Activated CD4-positive, alpha-beta memory T cell treated with anti-CD3 and anti-CD28 coated beads for 36 hours (primary cell): Measurements from ENCODE around the gene CCDC195. TPM values are rescaled to one million over a fixed set of nuclear protein-coding genes. Genes with fewer than 3 reads are reported as not detected.

Source experiments
- CTCF ChIA-PET: fragments of 350-600 bp; sonication (Branson Sonifier 250); formaldehyde crosslinking; loops from one replicate; lab custom pipeline; 2021; ENCODE audit warnings: antibody characterized with exemption, inconsistent platforms; lab: Charles Lee
- POLR2A ChIA-PET: fragments of 350-600 bp; sonication (Branson Sonifier 250); formaldehyde crosslinking; loops from one replicate; lab custom pipeline; 2021; ENCODE audit warnings: antibody characterized with exemption; lab: Charles Lee
- DNase-seq: peaks from one replicate; pipeline ENCODE4 v3.0.0-alpha.2; 2020
- H3K27ac Mint-ChIP-seq: one replicate; pipeline ENCODE4 v1.8.0; 2021; ENCODE audit warnings: mixed read lengths
- H3K27me3 Mint-ChIP-seq: one replicate; pipeline ENCODE4 v1.8.0; 2021; ENCODE audit warnings: mixed read lengths
- H3K36me3 Mint-ChIP-seq: one replicate; pipeline ENCODE4 v1.8.0; 2021; ENCODE audit warnings: mixed read lengths
- H3K4me1 Mint-ChIP-seq: one replicate; pipeline ENCODE4 v1.8.0; 2021; ENCODE audit warnings: low read depth, mixed read lengths
- H3K4me3 Mint-ChIP-seq: one replicate; pipeline ENCODE4 v1.8.0; 2021; ENCODE audit warnings: mild to moderate bottlenecking, mixed read lengths
- H3K9me3 Mint-ChIP-seq: one replicate; pipeline ENCODE4 v1.8.0; 2021; ENCODE audit warnings: mixed read lengths
- intact Hi-C: fragments of 100-400 bp; cut with micrococcal nuclease; formaldehyde crosslinking; loops from one replicate; pipeline ENCODE4 v1.15.1; 2023
- total RNA-seq, 2 experiments: library from RNA; stranded (reverse); gene quantifications; one replicate each; pipeline ENCODE4 v1.2.3, GENCODE V29; 2021

Gene CCDC195
- total RNA-seq, 2 experiments from 2014 or later = not detected

DNA sequence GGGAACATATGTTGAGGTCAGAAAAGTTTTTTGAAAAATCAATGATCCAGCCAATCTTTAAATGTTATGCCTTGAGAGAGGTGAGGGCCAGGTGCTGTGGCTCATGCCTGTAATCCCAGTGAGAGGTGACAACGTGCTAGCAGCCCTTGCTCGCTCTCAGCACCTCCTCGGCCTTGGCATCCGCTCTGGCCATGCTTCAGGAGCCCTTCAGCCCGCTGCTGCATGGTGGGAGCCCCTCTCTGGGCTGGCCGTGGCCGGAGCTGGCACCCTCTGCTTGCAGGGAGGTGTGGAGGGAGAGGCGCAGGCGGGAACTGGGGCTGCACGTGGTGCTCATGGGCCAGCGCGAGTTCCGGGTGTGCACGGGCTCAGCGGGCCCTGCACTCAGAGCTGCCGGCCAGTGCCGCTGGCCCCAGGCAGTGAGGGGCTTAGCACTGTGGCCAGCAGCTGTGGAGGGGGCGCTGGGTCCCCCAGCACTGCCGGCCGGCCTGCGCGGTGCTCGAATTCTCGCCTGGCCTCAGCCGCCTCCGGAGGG is 61.1 kb downstream of the CCDC195 start:
- CTCF ChIA-PET = no interaction called here
- intact Hi-C loops = no loop called here

More for the DNA sequence above, 61.1 kb downstream of the CCDC195 start:
- H3K27me3 Mint-ChIP-seq = peaks cover 1% of the 10 kb centered on the region
- no peak overlapping the region for H3K27ac Mint-ChIP-seq
- H3K4me3 Mint-ChIP-seq = no peak overlapping the region
- DNase-seq = no peak
- no peaks in the 10 kb centered on the region for H3K4me1 Mint-ChIP-seq
- no peaks in the 10 kb centered on the region for H3K36me3 Mint-ChIP-seq
- POLR2A ChIA-PET = no interaction called here
- H3K9me3 Mint-ChIP-seq = no peaks in the 10 kb centered on the region

Other genes with a start within 250 kb of the CCDC195 start
- gene CUL3, start 131.0 kb downstream of the CCDC195 start, total RNA-seq = 10 to 100 TPM; 75.8 to 79.5 TPM